ENCODE results near the gene CD24. TPM values are rescaled to one million over a fixed set of nuclear protein-coding genes. Genes with fewer than 3 reads are reported as not detected.

CD24 gene
- total RNA-seq, 1 experiment from 2014 or later: 1,551 TPM

GRCh38 chr6:106939208-106939607 is 35.3 kb downstream of the CD24 start:
- Histone ChIP-seq H3K56ac (ENCODE audit: insufficient read length, low read depth, low read length) (no peak overlapping the region), H4K91ac (ENCODE audit: insufficient read length, low read depth, low read length) (no peak overlapping the region), H4K8ac (replicated peaks; ENCODE audit: insufficient read length, low read depth, low read length) (no peak overlapping the region), H3K27me3 (ENCODE audit: insufficient read depth, low read length) (no peaks in the 10 kb centered on the region), H2AK5ac (ENCODE audit: insufficient read length, low read length) (no peak overlapping the region), H2BK15ac (ENCODE audit: low read depth, low read length) (no peak overlapping the region), H3K23ac (ENCODE audit: insufficient read length, low read depth, low read length) (no peak overlapping the region), H3K9ac (ENCODE audit: extremely low read depth, insufficient read length, low read length) (no peak overlapping the region), H2BK12ac (ENCODE audit: insufficient read length, low read depth, low read length) (no peak overlapping the region), H3K27ac (ENCODE audit: insufficient read length, low read depth, low read length) (no peak overlapping the region), H3T11ph (ENCODE audit: low read length) (no peak overlapping the region), H3K18ac (ENCODE audit: insufficient read length, low read depth, low read length) (no peak overlapping the region), H2BK20ac (ENCODE audit: low read depth, low read length, poor library complexity, severe bottlenecking) (no peak overlapping the region), H3K4me2 (ENCODE audit: insufficient read depth, insufficient read length, low read length) (no peak overlapping the region), H2AFZ (ENCODE audit: low read length) (no peak overlapping the region), H3K4me1 (ENCODE audit: insufficient read depth, low read length) (no peaks in the 10 kb centered on the region), H3K23me2 (ENCODE audit: insufficient read length, low read depth, low read length, poor library complexity, severe bottlenecking) (no peaks in the 10 kb centered on the region), H2BK5ac (ENCODE audit: insufficient read length, low read length) (no peak overlapping the region), H2BK120ac (ENCODE audit: low read depth, low read length, poor library complexity, severe bottlenecking) (no peak overlapping the region), H3K79me1 (ENCODE audit: insufficient read depth, low read depth, low read length, poor library complexity, severe bottlenecking) (no peaks in the 10 kb centered on the region), H4K5ac (ENCODE audit: insufficient read length, low read depth, low read length) (no peak overlapping the region), H3K14ac (ENCODE audit: insufficient read depth, low read length) (no peak overlapping the region), H4K20me1 (ENCODE audit: control insufficient read depth, insufficient read depth, insufficient read length) (no peaks in the 10 kb centered on the region), H3K9me3 (ENCODE audit: control insufficient read depth, low read depth, low read length) (no peaks in the 10 kb centered on the region), H3K4ac (ENCODE audit: low read depth, low read length) (no peak overlapping the region), H3K79me2 (ENCODE audit: insufficient read depth, low read length) (no peaks in the 10 kb centered on the region)
- no peak overlapping the region for H3K27ac Mint-ChIP-seq
- H3K27me3 Mint-ChIP-seq (ENCODE audit: low read depth): no peaks in the 10 kb centered on the region
- DNase-seq: no peak
- no peaks in the 10 kb centered on the region for H3K9me3 Mint-ChIP-seq
- H3K4me1 Mint-ChIP-seq: peaks cover 6 to 10% of the 10 kb centered on the region in 2 experiments
- no peak overlapping the region for H3K4me3 Mint-ChIP-seq
- WGBS (ENCODE audit: extremely low coverage, insufficient read length, low lambda C conversion rate): no CpG with 5 or more reads among the region's 3 CpGs
- no peak for TF ChIP-seq CTCF (conservative IDR thresholded peaks at IDR 0.05)
- H3K36me3 Mint-ChIP-seq (ENCODE audit: insufficient read depth in 1 of 3, low read depth in 3 of 3): no peaks in the 10 kb centered on the region

Data from H9 (cell line).